ENCODE data around the gene NOTCH4.
A peak's percentile ranks its signal among the peaks of the same experiment; 100 is the strongest.
"Not testable (repeated sequence)": the region's sequence is repeated elsewhere in the genome, so short reads cannot be mapped to it uniquely, and the experiment has no call there.

NOTCH4 gene

GRCh38 chr6:32195902-32196681 lies 27.8 kb downstream of the NOTCH4 start:
- H3K36me3 ChIP-seq (ENCODE audit: control insufficient read depth, insufficient read depth, low read length), result no peaks in the 10 kb centered on the region
- peak overlapping the region; percentile 93 for H2AFZ ChIP-seq
- H3K4me3 ChIP-seq (ENCODE audit: low read depth, low read length), result peak overlapping the region; percentile 82
- H3K9me3 ChIP-seq (ENCODE audit: control insufficient read depth, low read length), result no peaks in the 10 kb centered on the region
- peak overlapping the region; percentile 94 for H3K9ac ChIP-seq
- H3K4me1 ChIP-seq, result peaks cover under 1% of the 10 kb centered on the region
- H3K27ac ChIP-seq, result peak overlapping the region; percentile 98
- H3K4me2 ChIP-seq (ENCODE audit: low read length), result peak overlapping the region; percentile 92
- no peaks in the 10 kb centered on the region for H3K27me3 ChIP-seq (ENCODE audit: control insufficient read depth, insufficient read depth, low read length)
- H3K79me2 ChIP-seq, result peaks cover under 1% of the 10 kb centered on the region
- no peak for TF ChIP-seq CTCF (IDR thresholded peaks at IDR 0.05)

- peaks cover 4% of the 10 kb centered on the region for H3K4me1 ChIP-seq
- peak; percentile 50 for TF ChIP-seq CTCF (IDR thresholded peaks at IDR 0.05)
- H3K9me3 ChIP-seq (ENCODE audit: control insufficient read depth, low read length), result no peaks in the 10 kb centered on the region
- no peak overlapping the region for H3K4me2 ChIP-seq (ENCODE audit: low read length)
- H3K36me3 ChIP-seq (ENCODE audit: control insufficient read depth, insufficient read depth, low read length), result no peaks in the 10 kb centered on the region
- no peaks in the 10 kb centered on the region for H3K27me3 ChIP-seq (ENCODE audit: control insufficient read depth, insufficient read depth, low read length)
- peak overlapping the region; percentile 93 for H2AFZ ChIP-seq
- H3K27ac ChIP-seq, result peak overlapping the region; percentile 98
- H3K9ac ChIP-seq, result no peak overlapping the region
- peaks cover 4% of the 10 kb centered on the region for H3K79me2 ChIP-seq
- peak overlapping the region; percentile 82 for H3K4me3 ChIP-seq (ENCODE audit: low read depth, low read length)
These were observed 28.3 kb downstream of the NOTCH4 start for GRCh38 chr6:32195652-32195901.

- Histone ChIP-seq H3K36me3 (ENCODE audit: control insufficient read depth, insufficient read depth, low read length) (no peaks in the 10 kb centered on the region), H3K27me3 (ENCODE audit: control insufficient read depth, insufficient read depth, low read length) (no peaks in the 10 kb centered on the region), H3K4me3 (ENCODE audit: low read depth, low read length) (peak overlapping the region; percentile 82), H3K4me1 (peaks cover 4% of the 10 kb centered on the region), H3K27ac (peak overlapping the region; percentile 98), H2AFZ (peak overlapping the region; percentile 57), H3K9me3 (ENCODE audit: control insufficient read depth, low read length) (no peaks in the 10 kb centered on the region), H3K4me2 (ENCODE audit: low read length) (peak overlapping the region; percentile 95), H3K9ac (no peak overlapping the region), H3K79me2 (peaks cover 4% of the 10 kb centered on the region)
- TF ChIP-seq CTCF (IDR thresholded peaks at IDR 0.05), result peak; percentile 39
These were observed 28.8 kb downstream of the NOTCH4 start for GRCh38 chr6:32194825-32195651.

- Histone ChIP-seq H3K4me1 (peaks cover 4% of the 10 kb centered on the region), H3K36me3 (ENCODE audit: control insufficient read depth, insufficient read depth, low read length) (no peaks in the 10 kb centered on the region), H3K9ac (no peak overlapping the region), H3K9me3 (ENCODE audit: control insufficient read depth, low read length) (no peaks in the 10 kb centered on the region), H2AFZ (peak overlapping the region; percentile 25), H3K4me2 (ENCODE audit: low read length) (no peak overlapping the region), H3K4me3 (ENCODE audit: low read depth, low read length) (no peak overlapping the region), H3K79me2 (peaks cover 4% of the 10 kb centered on the region), H3K27me3 (ENCODE audit: control insufficient read depth, insufficient read depth, low read length) (no peaks in the 10 kb centered on the region), H3K27ac (peak overlapping the region; percentile 98)
- TF ChIP-seq CTCF (IDR thresholded peaks at IDR 0.05), result no peak
These were observed 29.5 kb downstream of the NOTCH4 start for GRCh38 chr6:32194388-32194787.

- not testable (repeated sequence) for H3K4me1 ChIP-seq; H2AFZ ChIP-seq; H3K27me3 ChIP-seq (ENCODE audit: control insufficient read depth, insufficient read depth, low read length); H3K4me3 ChIP-seq (ENCODE audit: low read depth, low read length); H3K9ac ChIP-seq; H3K36me3 ChIP-seq (ENCODE audit: control insufficient read depth, insufficient read depth, low read length); H3K79me2 ChIP-seq; H3K9me3 ChIP-seq (ENCODE audit: control insufficient read depth, low read length)
- Histone ChIP-seq H3K4me2 (ENCODE audit: low read length) (peak overlapping the region; percentile 43), H3K27ac (peak overlapping the region; percentile 13)
These were observed 30.8 kb downstream of the NOTCH4 start for GRCh38 chr6:32193096-32193495.
